Smooth muscle cell of the pulmonary artery (primary cell): ENCODE data around the gene FBXO21. TPM values are rescaled to one million over a fixed set of nuclear protein-coding genes. Genes with fewer than 3 reads are reported as not detected.

Experiments
- total RNA-seq: library from RNA; depleted of rRNA; stranded (reverse); fragments of >200 nt; gene quantifications from 2 replicates; pipeline ENCODE4 v1.2.3, GENCODE V29; 2014

Gene FBXO21
- total RNA-seq = 114 and 118 TPM in 2 replicates

GRCh38 chr12:117190210-117190781 lies at the start of gene FBXO21:
TSS of gene FBXO21 (minus strand) at chr12:117190470. CDS start at chr12:117190456, 14 bp downstream.

Other genes starting within 250 kb of the FBXO21 start
- gene TESC, start 91.1 kb downstream of the FBXO21 start, total RNA-seq = not detected in 2 replicates
- not detected in 2 replicates for gene NOS1, start 171.2 kb upstream of the FBXO21 start, total RNA-seq